ENCODE measurements around the gene TPI1.

TPI1 gene

DNA sequence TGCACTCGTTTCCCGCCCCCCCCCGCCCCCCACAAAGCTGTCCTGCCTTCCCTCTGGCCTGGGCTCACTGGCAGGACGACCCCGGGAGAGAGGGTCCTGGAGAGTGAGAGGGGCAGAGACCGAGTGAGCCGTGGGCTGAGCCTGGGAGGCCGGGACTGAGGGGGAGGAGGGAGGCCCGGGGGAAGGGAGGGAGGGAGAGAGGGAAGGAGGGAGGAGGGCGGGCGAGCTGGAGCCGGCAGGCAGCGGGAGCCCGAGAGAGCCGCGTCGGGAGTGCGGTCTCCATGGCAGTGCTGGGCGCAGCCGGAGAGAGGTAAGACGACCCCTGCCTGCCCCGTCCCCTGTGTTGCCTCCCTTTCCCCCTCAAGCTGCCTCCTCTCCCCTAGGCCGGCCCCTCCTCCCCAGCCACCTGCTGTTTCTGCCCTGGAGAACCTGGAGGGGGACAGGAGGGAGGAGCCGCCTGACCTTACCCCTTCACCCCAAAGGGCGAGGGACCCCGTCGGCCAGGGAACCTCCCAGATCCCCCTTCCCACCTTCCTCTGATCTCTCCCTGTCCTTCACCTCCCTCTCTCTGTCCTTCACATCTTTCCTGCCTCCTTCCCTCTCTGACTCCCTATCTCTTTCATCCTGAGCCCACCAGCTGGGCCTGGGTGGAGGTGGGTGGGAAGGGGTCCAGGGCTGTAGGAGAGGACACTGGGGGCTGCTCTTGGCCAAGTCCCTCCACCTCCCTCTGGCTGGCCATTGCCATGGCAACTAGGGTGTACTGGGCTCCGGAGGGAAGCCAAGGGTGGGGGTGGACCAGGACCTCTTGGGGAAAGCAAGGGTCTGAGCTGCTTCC lies 45.5 kb upstream of the TPI1 start, which contains the start of gene GPR162:
GPR162 (plus strand) TSS at position 231 of the 835 bp plus-strand sequence. CDS start 2,078 bp downstream, outside the sequence.
- peaks cover 9% of the 10 kb centered on the region; the same call in 1 of the 2 replicates for H3K27me3 ChIP-seq (ENCODE audit: insufficient read depth, low read length)
- H3K9ac ChIP-seq (ENCODE audit: low read length): no peak within 1 kb of the TSS
- H3K4me3 ChIP-seq (ENCODE audit: low read depth, low read length, poor library complexity, severe bottlenecking): no peak within 1 kb of the TSS
- H2AFZ ChIP-seq (ENCODE audit: low read length): no peak within 1 kb of the TSS
- no peaks in the 10 kb centered on the region for H3K36me3 ChIP-seq (ENCODE audit: insufficient read depth, low read length)
- TF ChIP-seq CTCF (IDR thresholded peaks at IDR 0.05; ENCODE audit: low read length) (no peak), EZH2 (IDR thresholded peaks at IDR 0.05; ENCODE audit: borderline replicate concordance, low read length) (no peak)
- H3K4me1 ChIP-seq (ENCODE audit: insufficient read depth, low read length, severe bottlenecking): no peaks in the 10 kb centered on the region
- no peak within 1 kb of the TSS for H3K4me2 ChIP-seq (ENCODE audit: low read length)
- H3F3A ChIP-seq (ENCODE audit: insufficient read depth, low read length): no peaks in the 10 kb centered on the region
- H3K9me3 ChIP-seq (ENCODE audit: low read length): no peaks in the 10 kb centered on the region
- no peaks in the 10 kb centered on the region for H4K20me1 ChIP-seq (ENCODE audit: insufficient read depth, low read length)
- H3K79me2 ChIP-seq (ENCODE audit: insufficient read depth, low read length): no peaks in the 10 kb centered on the region
- no peaks in the 10 kb centered on the region for H3K9me2 ChIP-seq (ENCODE audit: low read depth, low read length)
- H3K27ac ChIP-seq (ENCODE audit: low read depth, low read length, poor library complexity, severe bottlenecking): no peak within 1 kb of the TSS

DNA sequence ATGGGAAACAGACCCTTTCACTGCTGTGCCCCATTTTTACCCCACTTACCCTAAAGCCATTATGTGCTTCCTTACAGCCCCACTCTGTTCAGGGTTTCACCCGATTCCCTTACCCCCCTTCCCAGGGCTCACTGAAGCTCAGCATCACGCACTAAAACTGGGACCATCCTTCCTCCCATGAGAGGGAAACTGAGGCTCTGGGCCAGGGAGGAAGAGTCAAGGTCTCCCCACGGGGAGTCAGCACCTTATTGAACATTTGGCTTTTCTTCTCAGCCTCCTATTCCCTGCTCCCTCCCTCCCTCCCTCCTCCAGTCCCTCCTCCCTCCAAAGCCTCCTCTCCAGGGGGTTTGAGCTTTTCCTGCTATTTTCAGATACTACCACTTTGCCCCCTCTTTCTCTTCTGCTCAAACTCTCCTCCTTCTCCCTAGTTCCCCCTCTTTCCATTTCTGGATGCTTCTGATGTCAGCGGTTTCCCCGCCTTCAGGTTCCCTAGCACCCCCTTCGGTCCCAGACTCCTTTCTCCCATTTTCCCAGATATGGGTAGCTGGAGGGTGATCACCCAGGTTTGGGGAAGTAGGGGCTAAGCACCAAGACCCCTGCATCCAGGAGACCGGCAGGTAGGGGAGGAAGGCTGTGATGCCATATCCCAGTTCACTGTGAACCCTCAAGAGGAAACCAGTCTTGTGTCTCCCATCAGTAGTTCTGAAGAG lies 44.8 kb upstream of the TPI1 start:
- no peak overlapping the region for H2AFZ ChIP-seq (ENCODE audit: low read length)
- no peak overlapping the region for H3K9ac ChIP-seq (ENCODE audit: low read length)
- no peaks in the 10 kb centered on the region for H3K36me3 ChIP-seq (ENCODE audit: insufficient read depth, low read length)
- TF ChIP-seq CTCF (IDR thresholded peaks at IDR 0.05; ENCODE audit: low read length) (no peak), EZH2 (IDR thresholded peaks at IDR 0.05; ENCODE audit: borderline replicate concordance, low read length) (no peak)
- no peaks in the 10 kb centered on the region for H3F3A ChIP-seq (ENCODE audit: insufficient read depth, low read length)
- H3K27me3 ChIP-seq (ENCODE audit: insufficient read depth, low read length): peaks cover 9% of the 10 kb centered on the region; the same call in 1 of the 2 replicates
- no peaks in the 10 kb centered on the region for H3K9me2 ChIP-seq (ENCODE audit: low read depth, low read length)
- no peaks in the 10 kb centered on the region for H3K4me1 ChIP-seq (ENCODE audit: insufficient read depth, low read length, severe bottlenecking)
- no peaks in the 10 kb centered on the region for H3K79me2 ChIP-seq (ENCODE audit: insufficient read depth, low read length)
- no peak overlapping the region for H3K27ac ChIP-seq (ENCODE audit: low read depth, low read length, poor library complexity, severe bottlenecking)
- no peak overlapping the region for H3K4me3 ChIP-seq (ENCODE audit: low read depth, low read length, poor library complexity, severe bottlenecking)
- H4K20me1 ChIP-seq (ENCODE audit: insufficient read depth, low read length): no peaks in the 10 kb centered on the region
- no peaks in the 10 kb centered on the region for H3K9me3 ChIP-seq (ENCODE audit: low read length)
- no peak overlapping the region for H3K4me2 ChIP-seq (ENCODE audit: low read length)

DNA sequence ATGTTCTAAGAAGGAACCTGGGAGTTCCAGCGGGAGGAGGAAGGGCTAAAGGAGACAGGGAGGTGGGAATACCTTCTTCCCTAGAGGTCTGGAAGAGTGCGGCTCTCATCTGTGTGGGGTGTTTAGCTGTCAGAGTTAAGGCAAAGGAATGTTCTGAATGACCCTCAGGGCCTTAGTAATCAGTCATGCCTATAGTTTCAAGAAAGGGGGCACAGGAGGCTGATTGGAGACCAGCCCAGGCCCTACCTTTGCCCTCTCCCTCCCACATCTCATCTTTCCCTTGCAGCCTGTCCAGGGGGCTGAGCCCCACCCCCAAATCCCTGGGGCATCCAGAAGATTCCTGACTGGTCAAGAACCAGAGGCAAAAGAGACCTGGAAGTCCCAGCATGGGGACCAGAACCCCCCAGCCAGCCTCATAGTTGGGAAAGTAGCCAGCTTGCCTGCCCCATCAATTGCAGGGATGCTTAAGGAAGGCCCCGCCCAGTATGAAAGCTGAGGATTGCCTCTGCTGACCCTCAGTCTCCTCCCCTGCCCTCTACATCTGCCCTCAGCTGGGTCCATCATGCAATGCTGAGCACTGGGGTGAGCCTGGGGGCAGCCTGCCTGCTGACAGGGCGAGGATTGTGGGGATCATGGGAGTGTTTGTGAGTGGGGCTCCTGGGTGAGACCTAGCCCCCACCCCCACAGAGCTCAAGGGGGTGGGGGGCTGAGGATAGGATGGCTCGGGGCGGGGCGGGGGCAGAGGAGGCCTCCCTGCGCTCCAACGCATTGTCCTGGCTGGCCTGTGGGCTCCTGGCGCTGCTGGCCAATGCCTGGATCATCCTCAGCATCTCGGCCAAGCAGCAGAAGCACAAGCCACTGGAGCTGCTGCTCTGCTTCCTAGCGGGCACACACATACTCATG lies 43.9 kb upstream of the TPI1 start:
- H3K27ac ChIP-seq (ENCODE audit: low read depth, low read length, poor library complexity, severe bottlenecking): no peak overlapping the region
- H3K4me1 ChIP-seq (ENCODE audit: insufficient read depth, low read length, severe bottlenecking): no peaks in the 10 kb centered on the region
- H4K20me1 ChIP-seq (ENCODE audit: insufficient read depth, low read length): no peaks in the 10 kb centered on the region
- no peaks in the 10 kb centered on the region for H3K79me2 ChIP-seq (ENCODE audit: insufficient read depth, low read length)
- H3K4me2 ChIP-seq (ENCODE audit: low read length): no peak overlapping the region
- no peak for TF ChIP-seq EZH2 (IDR thresholded peaks at IDR 0.05; ENCODE audit: borderline replicate concordance, low read length)
- TF ChIP-seq CTCF (IDR thresholded peaks at IDR 0.05; ENCODE audit: low read length): no peak
- no peaks in the 10 kb centered on the region for H3K36me3 ChIP-seq (ENCODE audit: insufficient read depth, low read length)
- no peak overlapping the region for H3K4me3 ChIP-seq (ENCODE audit: low read depth, low read length, poor library complexity, severe bottlenecking)
- H3K9me2 ChIP-seq (ENCODE audit: low read depth, low read length): no peaks in the 10 kb centered on the region
- H3K27me3 ChIP-seq (ENCODE audit: insufficient read depth, low read length): peaks cover 5% of the 10 kb centered on the region; the same call in 1 of the 2 replicates
- H2AFZ ChIP-seq (ENCODE audit: low read length): no peak overlapping the region
- no peaks in the 10 kb centered on the region for H3F3A ChIP-seq (ENCODE audit: insufficient read depth, low read length)
- H3K9ac ChIP-seq (ENCODE audit: low read length): no peak overlapping the region
- H3K9me3 ChIP-seq (ENCODE audit: low read length): no peaks in the 10 kb centered on the region

Data from OCI-LY1 (cell line).